Upper lobe of left lung (tissue), 4 donors: ENCODE measurements around the gene MTFMT.

ENCODE experiments used
- EP300 ChIP-seq, 4 donors: sonication (generic); formaldehyde crosslinking; IDR thresholded peaks; one replicate each; pipeline ENCODE4 v1.5.1; 2017; ENCODE audit warnings: antibody characterized with exemption in 4 of 4, control low read depth in 2 of 4
- POLR2A ChIP-seq, 4 donors: fragments of 450-650 bp; IDR thresholded peaks; one replicate each; pipeline ENCODE4 v1.5.1; 2016 to 2017; ENCODE audit warnings: antibody characterized with exemption in 4 of 4, mild to moderate bottlenecking in 2 of 4
- POLR2AphosphoS5 ChIP-seq, 2 donors: sonication (generic); formaldehyde crosslinking; IDR thresholded peaks; one replicate each; pipeline ENCODE4 v1.5.1; 2017; ENCODE audit warnings: antibody characterized with exemption in 2 of 2
- TF ChIP-seq, protein P1 (sequence below), 6 experiments: fragments of 450-650 bp in 4 of 6; fragments of 200-600 bp in 2 of 6; sonication (generic) in 2 of 6; IDR thresholded peaks; one replicate each; pipeline ENCODE4 v1.5.1; 2016 to 2019; ENCODE audit warnings: antibody characterized with exemption in 6 of 6

DNA sequence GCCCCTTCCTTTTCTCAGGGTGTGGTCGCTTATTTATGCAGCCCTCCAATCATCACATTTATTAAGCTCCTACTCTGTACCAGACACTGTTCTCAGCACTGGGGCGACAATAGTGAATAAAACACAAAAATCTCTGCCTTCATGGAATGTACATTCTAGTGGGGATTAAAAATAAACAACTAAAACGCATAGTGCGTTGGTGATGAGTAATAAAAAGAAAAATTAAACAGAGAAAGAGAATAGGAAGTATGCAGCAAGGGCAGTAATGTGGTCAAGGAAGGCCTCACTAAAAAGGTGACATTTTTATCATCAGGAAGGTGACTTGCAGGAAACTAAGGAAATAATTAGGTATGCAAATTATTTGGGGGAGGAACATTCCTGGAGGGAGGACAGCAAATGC lies 20.8 kb upstream of the MTFMT start:
- TF ChIP-seq EP300 (IDR thresholded peaks at IDR 0.05) (no peak), POLR2A (IDR thresholded peaks at IDR 0.05) (no peak), POLR2AphosphoS5 (IDR thresholded peaks at IDR 0.05) (no peak)
- TF ChIP-seq, protein P1, sequence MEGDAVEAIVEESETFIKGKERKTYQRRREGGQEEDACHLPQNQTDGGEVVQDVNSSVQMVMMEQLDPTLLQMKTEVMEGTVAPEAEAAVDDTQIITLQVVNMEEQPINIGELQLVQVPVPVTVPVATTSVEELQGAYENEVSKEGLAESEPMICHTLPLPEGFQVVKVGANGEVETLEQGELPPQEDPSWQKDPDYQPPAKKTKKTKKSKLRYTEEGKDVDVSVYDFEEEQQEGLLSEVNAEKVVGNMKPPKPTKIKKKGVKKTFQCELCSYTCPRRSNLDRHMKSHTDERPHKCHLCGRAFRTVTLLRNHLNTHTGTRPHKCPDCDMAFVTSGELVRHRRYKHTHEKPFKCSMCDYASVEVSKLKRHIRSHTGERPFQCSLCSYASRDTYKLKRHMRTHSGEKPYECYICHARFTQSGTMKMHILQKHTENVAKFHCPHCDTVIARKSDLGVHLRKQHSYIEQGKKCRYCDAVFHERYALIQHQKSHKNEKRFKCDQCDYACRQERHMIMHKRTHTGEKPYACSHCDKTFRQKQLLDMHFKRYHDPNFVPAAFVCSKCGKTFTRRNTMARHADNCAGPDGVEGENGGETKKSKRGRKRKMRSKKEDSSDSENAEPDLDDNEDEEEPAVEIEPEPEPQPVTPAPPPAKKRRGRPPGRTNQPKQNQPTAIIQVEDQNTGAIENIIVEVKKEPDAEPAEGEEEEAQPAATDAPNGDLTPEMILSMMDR (IDR thresholded peaks at IDR 0.05), result no peak
